Measurements from ENCODE around the gene SSX2IP.

DNA sequence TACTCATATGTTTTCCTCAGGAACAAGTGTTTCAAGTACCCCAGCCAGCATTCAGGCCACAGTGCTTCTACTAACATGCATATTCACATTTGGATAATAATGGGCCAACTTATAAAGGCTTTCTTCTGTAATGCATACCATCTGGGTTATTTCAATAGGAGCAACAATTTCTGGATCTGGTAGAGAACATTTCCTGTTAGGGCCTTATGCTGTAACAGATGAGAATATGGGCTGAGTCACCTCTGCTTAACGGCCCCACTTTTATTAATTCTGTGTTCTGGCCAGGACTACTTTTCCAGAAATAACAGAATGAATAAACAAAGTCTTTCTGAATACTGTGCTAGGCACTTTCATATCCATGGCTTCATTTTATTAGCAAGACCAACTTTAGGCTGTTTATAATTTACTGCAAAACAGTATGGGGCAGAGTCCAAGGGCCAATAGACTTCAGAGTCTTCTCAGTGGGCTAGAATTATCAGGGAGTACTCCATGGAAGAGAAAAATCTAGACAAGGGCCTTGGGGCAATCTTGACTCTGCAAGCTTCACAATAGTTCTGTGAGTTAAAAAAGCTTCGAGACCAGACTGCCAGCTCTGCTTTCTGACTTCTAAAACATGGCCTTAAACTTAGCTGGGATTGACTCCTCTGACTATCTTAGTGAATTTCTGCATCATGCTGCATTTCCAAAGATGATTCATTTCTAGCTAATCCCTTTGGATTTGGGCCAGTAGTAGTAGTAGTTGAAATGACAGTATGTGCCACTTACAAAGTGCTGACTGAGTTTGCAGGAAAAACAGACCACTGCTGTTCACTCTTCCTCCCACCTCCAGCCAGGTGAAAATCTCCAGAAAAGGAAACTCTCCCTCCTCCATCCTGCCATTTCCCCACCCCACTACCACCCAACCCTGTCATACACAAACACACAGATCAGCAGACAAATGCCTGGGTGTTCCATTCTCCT, 8.2 kb upstream of the SSX2IP start:
- no peak for TF ChIP-seq EP300 (IDR thresholded peaks at IDR 0.05)
- TF ChIP-seq, protein P1, sequence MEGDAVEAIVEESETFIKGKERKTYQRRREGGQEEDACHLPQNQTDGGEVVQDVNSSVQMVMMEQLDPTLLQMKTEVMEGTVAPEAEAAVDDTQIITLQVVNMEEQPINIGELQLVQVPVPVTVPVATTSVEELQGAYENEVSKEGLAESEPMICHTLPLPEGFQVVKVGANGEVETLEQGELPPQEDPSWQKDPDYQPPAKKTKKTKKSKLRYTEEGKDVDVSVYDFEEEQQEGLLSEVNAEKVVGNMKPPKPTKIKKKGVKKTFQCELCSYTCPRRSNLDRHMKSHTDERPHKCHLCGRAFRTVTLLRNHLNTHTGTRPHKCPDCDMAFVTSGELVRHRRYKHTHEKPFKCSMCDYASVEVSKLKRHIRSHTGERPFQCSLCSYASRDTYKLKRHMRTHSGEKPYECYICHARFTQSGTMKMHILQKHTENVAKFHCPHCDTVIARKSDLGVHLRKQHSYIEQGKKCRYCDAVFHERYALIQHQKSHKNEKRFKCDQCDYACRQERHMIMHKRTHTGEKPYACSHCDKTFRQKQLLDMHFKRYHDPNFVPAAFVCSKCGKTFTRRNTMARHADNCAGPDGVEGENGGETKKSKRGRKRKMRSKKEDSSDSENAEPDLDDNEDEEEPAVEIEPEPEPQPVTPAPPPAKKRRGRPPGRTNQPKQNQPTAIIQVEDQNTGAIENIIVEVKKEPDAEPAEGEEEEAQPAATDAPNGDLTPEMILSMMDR (IDR thresholded peaks at IDR 0.05) = no peak
- no peak for TF ChIP-seq POLR2A (IDR thresholded peaks at IDR 0.05)
- TF ChIP-seq POLR2AphosphoS5 (IDR thresholded peaks at IDR 0.05) = no peak

Data from upper lobe of left lung (tissue), 4 donors.